GM19463 (cell line): Measurements from ENCODE around the gene SLC12A2.

ENCODE experiments used
- ATAC-seq: cut with Tn5 transposase; IDR thresholded peaks from one replicate; pipeline ENCODE4 v1.9.1; 2021; ENCODE audit warnings: mild to moderate bottlenecking, moderate library complexity; ENCODE audit not compliant: unreplicated experiment

The SLC12A2 gene

DNA sequence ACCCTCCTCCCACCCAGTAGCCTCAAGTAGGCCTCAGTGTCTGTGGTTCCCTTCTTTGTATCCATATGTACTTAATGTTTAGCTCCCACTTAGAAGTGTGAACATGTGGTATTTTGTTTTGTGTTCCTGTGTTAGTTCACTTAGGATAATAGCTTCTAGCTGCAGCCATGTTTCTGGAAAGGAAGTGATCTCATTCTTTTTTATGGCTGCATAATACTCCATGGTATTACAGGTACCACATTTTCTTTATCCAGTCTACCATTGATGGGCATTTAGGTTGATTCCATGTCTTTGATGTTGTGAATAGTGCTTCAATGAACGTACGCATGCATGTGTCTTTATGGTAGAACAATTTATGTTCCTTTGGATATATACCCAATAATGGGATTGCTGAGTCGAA is 74.8 kb downstream of the SLC12A2 start:
- ATAC-seq: no peak

DNA sequence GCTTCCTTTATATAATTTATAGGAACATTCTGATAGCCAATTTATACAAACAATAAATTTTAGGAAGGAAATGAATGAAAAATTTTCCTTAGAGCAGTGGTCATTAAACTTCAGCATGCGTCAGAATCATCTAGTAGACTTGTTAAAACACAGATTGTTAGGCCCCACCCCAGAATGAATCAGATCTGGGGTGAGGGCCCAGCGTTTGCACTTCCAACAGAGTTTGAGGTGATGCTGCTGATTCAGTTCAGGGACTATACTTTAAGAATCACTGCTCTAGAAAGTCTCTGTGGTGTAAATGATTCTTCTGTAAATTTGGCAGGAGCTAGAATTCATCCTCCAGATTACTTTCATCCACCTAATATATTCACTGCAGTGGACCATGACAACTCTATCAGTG is 80.4 kb downstream of the SLC12A2 start:
- no peak for ATAC-seq

DNA sequence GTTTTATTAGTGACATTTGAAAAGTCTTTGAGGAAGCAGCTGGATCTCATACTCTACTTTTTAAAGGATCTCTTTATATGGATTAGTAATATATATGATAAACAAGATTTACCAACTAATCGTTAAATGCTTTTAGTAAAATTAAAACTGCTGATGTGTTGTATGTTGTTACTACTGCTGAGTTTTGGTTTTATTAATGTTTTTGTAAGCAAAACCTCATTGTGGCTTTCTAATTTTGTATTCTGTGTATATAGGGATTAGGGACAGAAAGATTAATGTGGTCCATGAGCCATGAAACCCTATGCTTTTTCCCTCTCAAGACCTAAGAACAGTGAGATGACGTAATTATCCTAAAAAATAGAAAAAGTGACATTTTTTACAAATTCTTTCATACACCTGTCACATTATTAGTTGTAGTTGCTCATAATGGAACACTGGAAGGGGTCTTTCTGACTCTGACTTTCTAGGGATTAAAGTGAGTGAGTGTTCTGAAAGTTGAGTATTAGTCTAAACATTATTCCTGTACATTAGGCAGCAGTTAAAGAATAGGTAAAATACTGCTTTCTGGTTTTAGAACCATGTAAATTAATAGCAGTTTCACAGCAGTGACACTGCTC is 85.9 kb downstream of the SLC12A2 start:
- ATAC-seq: no peak

DNA sequence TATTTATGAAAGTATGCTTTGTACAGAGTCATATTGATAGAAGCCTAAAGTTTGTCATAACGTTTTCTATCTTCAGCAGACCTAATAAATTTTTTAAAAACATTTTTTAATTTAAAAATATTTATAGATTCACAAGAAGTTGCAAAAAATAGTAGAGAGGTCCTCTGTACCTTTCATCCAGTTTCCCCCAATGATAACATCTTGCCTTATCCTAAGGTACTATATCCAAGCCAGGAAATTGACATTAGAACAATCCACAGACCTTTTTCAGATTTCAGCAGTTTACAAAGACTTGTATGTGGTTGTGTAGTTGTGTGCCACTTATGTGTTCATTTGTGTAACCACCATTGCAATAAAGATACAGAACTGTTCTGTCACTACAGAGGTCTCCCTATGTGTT is 88.5 kb downstream of the SLC12A2 start:
- no peak for ATAC-seq

DNA sequence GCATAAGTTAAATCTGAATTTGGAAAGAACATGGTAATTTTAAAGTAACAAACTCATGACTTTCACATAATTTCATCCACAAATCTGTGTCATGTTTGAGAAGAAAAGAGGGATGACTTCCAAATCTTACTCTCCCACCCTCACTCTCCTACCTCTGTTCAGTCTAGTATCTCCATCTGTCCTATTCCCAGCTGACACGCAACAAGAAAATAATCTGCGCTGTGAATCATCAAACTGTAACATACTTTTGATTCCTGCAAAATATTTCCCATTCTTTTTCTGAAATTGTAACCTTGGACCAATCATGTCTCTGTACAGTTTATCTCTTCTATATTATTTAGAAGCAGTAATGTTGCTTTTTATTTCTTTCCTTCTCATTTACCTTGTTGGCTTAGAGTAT is 91.4 kb downstream of the SLC12A2 start:
- no peak for ATAC-seq

DNA sequence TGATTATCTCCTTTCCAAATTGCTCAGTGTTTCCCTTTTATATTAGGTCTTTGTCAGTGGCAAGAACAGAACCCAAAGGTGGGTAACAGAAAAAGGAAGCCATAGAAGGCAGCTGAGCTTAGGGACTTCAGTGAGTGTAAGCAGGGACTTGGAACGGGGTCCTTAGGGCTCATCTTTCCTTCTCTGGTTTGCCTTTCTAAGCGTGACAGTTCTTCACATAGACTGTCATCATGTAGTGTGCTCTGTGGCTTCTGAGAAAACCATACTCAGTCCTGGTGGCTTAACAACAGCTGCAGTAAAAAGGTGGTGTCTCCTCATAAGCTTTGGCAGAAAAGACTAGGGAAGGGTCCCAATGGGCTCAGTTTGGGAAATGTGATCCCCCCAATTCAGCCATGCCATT is 108.8 kb downstream of the SLC12A2 start:
- no peak for ATAC-seq

DNA sequence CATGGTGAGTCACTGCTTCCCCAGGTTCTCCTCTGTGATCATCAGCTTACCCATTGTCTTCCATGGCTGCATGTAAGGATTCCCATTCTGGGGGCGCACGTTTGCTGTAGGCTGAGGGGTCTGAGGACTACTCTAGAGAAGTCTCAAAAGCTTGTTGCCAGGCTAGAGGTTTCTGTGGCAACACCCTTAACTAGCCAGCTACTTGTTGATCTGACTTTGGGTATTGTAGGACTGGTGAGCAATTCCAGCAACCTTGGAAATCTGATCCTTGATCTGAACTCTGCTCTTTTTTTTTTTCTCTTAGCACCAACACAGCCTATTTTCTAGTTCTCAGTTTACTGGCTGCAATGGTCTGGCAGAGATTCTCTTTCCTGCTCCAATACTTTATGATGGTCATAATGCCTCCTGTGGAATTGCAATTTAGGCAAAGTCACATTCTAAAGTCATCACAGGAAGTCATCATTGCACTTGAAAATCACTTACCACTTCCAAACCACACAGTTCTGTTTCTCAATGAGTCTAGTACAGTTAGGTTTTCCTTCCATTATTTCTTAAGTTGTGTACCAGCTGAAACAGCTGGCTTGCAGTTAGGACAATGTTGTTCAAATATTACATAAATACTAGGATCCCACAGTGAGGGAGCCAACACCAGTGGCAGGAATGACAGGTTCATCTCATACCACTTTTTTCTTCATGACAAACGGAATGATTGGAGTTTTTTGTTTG is 110.3 kb downstream of the SLC12A2 start:
- no peak for ATAC-seq

DNA sequence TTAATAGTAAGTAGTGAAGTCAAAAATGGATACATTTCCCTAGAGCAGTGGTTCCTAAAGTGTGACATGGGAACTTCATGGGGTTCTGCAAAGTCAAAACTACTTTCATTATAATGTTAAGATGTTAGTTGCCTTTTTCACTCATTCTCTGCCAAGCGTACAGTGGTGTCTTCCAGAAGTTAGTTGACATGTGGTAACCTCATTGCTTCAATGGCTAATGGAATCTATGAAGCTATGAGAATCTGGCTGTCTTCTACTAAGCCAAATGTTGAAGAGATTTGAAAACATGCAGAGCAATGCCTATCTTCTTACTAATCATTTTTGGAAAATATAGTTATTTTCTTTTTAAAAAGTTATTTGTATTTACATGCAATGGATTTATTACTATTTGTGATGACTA is 111.8 kb downstream of the SLC12A2 start:
- no peak for ATAC-seq

DNA sequence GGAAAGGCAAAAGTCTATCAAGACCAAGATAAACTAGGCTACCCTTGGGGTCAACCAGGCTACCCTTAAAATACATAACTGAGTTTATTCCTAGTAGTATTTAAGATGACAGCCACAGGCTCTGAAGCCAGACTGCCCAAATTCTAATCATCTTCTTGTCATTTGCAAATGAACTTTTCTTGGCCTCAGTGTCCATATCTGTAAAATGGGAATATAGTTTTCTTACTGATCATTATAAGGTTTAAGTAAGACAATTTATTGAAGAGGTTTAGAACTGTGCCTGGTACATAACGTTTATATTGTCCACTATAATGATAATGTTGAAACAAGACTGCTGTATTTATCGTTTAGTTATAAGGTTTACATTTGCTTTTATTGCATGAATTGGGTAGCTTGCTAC is 112.5 kb downstream of the SLC12A2 start:
- ATAC-seq: no peak

DNA sequence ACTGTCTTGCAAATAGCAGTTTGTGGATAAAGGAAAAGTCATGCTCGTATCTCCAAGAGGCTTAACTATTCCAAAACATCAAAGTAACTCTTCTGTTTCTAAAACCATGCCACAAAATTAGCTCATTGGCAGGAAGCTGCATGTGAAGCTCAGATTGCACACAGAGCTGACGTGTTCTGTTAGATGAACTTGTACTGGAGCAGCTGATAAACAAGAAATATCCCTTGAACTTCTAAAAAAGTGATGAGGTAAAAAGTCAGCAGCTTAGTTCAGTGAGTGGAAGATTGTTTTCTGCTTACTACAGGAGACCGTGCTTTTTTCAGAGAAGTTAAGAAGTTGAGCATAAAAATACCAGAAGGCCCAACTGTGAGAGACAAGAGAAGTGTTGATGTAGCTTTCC is 113.2 kb downstream of the SLC12A2 start:
- no peak for ATAC-seq

DNA sequence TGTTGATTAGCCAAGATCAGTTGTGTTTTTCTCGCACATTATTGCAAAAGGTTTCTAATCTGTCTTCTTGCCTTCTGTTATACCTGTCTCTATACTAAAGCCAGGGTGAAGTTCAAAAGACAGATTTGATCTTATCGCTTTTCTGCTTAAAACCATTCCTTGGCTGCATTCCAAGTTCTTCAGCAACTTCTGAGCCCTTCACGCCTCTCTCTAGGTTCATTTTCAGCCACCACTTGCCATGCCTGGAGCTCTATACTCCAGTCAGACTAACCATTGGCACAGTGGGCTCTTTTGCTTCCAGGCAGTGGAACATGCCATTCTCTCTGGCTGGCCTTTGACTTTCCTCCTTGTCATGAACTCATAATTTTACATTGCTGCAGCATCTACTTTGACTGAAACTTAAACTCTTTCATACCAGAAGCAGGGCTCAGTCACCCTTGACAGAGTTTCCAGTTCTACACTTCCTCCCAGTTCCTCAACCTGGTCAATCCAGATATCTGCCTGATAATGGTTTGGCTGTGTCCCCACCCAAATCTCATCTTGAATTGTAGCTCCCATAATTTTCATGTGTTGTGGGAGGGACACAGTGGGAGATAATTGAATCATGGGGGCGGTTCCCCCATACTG is 114.4 kb downstream of the SLC12A2 start:
- ATAC-seq: peak; percentile 37

DNA sequence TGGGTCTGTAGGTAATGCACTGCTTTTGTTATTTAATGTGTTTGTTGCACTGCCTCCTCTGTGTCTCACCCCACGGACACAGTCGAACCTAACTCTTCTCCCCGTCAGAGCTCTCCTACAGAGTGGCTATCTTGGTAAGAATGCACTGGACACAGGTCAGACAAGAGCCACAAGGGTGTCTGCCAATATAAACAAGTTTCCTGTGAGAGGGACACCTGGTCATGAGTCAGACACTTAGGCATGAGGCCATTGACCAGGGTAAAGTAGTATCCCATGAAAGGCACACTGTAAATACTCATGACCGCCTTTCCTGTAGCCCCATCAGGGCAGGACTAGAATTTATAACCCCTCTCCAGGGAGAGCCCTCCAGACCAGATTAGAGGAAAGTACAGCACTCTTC is 115.5 kb downstream of the SLC12A2 start:
- no peak for ATAC-seq

DNA sequence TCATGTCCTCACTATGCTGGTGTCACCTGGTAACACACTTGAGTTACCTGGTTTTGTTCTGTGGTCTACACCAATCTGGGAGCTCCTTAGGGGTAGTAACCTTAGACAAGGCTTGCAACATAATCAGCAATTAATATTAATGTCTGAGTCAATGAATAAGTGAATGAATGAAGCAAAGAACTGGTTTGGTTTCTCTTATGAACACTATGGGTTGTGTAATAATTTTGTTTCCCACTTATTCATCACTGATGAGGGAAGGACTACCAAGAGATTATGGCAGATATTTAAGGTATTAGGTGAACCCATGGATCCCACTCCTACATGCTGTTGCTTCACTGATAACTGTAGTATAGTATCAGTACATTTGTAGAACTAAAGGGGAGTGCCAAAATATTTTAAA is 116.0 kb downstream of the SLC12A2 start:
- ATAC-seq: no peak

DNA sequence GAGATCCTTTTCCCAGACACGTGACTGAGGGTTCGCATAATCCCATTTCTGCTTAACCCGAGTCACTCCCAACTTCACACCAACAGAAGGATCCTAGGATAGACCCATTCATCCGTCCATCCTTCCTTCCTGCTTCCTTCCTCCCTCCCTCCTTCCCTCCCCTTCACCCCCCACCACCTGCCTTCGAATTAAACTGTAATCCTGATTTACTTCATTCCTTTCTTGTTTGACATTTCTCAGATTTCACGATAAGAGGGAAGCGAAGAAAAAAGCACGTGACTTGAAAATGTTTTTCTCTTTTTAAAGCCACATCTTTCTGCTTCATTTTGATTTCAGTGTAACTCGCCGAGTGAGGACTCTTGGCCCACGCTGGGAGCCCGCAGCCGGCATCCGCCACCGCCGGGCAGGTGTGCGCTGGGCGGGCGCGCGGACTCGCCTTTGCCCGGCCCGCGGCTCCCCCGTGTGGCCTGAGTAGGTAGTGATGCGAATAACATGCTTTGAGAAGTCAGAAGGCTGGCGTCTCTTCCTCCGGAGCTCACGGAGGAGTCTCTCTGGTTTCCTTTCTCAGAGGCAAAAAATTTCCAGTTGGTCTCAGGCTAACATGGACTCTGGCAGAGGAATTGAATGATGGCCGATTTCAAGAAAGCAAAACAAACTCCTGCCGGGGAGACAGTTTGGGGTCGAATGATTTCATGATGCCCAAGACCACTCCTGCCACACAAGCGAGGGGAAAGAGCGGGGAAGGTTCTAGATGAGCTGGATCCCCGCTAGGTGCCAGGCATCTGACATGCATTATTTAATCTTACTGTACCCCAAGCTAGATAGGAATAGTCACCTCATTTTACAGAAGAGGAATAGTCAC is 117.7 kb downstream of the SLC12A2 start:
- ATAC-seq: peak; percentile 94

DNA sequence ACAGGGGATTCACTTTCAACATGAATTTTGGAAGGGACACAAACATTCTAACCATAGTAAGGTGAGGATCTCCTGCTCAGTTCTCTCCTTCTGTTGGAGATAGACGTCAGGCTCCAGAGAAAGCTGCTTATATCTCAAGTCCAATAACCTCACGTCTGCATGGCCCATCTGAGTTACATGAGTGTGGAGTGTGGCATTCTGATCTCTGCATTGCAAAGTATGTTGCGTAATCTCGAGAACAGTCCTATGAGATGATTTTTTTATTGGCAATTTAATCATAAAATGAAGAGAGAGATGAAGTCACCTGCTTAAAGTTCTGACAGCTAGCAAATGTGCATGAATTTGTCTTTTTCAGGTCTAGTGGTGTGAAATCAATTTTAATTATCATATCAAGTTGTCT is 118.8 kb downstream of the SLC12A2 start:
- ATAC-seq: no peak

DNA sequence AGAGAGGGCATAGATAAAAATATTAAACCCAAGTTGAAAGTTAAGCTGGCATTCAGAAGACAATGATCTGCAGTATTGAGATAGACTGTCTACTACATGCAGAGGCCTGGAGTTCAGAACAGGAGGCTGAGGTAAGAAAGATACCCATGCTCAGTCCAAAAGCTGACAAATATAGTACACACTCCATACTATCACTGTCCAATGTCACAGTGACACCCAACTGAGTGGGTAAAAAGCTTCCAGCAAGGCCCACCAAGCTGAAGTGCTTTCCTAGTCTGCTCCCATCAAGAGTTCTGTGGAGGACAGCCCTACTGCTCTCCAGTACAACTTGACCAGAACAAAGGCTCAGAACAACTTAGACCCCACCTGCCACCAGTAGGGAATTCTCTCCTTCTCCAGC is 124.9 kb downstream of the SLC12A2 start:
- ATAC-seq: no peak

DNA sequence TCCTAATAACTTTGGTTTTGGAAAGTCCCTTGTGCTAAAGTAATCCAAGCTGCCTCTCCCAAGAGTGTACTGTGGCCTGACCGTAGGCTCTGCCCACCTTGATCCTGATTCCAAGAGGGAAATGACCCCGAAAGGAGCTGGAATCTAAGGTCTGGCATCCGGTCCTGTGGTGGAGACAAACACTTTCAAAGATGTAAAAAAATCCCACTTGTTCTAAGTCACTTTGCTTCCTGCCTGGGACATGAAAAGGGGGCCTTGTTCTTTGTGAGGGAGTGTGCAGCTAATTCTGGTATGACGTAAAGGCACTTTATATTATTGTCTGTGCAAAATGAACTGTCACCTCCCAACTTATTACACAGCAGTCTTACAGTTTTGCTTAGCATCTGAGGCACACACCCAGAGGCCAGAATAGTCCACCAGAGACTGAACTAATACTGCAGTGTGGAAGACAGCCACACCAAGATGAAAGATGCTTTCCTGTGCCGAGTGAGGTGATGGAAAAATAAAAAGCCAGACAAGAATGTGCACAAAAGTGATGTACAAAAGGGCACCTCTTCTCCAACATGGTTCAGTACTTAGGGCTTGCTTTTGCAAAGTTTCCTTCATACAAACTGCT is 128.7 kb downstream of the SLC12A2 start:
- no peak for ATAC-seq

DNA sequence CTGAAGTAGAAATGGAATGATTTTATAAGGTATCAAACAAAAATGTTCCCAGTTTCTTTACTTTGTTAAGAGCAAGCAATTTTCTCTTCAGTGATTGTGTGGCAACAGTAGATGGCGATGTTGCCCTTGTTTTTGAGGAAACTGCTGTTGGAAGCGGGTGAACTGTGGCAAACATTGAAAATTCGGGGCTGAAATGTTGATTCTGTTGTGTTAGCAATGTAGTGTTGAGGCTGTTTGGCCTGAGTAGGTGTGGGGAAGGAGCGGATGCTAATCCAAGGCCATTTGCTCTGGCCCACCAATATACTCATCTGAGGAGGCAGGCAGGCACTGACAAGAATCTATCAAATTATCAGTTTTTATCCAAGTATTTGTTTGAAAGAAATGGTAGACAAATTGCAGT is 129.8 kb downstream of the SLC12A2 start:
- ATAC-seq: no peak

DNA sequence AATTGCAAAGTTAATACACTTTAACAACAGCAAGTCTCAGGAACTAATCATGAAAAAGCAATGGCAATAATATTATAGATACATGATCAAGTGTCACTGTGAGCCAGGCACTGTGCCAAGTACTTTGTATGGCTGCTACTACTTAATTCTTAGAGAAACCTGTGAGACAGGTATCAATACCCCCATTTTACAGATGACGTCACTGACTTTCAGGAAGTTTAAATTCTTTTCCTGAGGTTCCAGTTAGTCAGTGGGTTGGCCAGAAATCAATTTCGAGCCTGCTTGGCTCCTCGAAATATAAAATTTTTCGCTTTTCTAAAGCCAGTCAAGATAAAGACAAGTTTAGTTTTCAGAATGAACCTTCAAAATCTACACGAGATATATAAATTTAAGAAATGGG is 130.3 kb downstream of the SLC12A2 start:
- no peak for ATAC-seq

DNA sequence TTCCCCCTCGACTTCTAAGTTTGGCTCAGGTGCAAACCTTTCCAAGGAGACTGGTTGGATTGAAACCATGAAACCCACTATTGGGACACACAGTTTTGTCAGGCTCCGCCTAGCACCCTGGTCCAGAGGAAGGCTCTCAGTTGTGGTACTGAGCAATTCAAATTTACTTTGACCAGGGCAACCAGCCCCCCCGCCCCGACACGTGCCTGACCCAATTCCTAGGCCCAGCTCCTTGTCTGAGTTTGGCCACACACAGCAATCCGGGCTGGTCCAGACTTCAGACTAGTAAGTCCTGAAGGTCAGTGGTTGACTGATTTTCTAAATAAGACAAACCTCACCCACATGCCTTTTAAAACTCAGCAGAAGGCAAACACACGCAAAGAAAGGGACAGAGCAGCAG is 132.7 kb downstream of the SLC12A2 start:
- ATAC-seq: no peak

DNA sequence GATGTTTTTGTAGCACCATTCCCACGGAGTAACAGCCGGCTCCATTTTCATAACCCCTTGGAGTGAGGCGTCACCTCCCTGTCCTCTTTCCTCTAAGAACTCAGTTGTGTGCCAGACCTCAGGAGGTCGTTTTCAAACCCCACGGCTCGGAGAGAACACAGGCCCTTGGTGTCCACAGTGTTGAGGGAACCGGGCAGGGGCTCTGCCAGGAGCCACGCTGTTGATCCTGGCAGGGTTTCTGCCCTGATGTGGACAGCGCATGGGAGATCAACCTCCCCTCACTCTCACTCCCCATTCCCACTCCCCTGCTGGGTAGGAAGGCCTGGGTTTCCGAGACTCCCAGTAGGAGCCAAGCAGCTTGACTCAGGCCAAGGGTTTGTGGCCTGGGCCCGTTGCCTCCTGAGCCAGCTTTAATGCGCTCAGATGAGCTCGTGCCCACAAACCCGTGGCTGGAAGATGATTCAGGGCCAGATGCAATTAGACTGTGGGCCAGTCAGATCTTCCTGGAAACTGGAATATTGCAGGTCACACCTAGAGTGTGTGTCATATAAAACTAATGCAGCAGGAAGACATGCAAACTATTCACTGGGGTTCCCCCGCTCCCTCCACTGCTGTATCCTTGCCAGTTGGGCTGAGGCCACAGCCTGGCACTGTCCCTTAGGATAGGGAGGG is 133.4 kb downstream of the SLC12A2 start:
- ATAC-seq: no peak
